HG02763 (cell line): ENCODE data around the gene SRSF6.
"Not testable (repeated sequence)": the region's sequence is repeated elsewhere in the genome, so short reads cannot be mapped to it uniquely, and the experiment has no call there.

Experiments used
- ATAC-seq: cut with Tn5 transposase; IDR thresholded peaks from one replicate; pipeline ENCODE4 v1.9.1; 2021; ENCODE audit warnings: mild to moderate bottlenecking, moderate library complexity; ENCODE audit not compliant: unreplicated experiment

Gene SRSF6

GRCh38 chr20:43472671-43473380, 15.1 kb downstream of the SRSF6 start:
- no peak for ATAC-seq

- ATAC-seq: no peak
Observed at GRCh38 chr20:43473381-43473704, 15.6 kb downstream of the SRSF6 start.

- ATAC-seq: no peak
Observed at GRCh38 chr20:43477193-43477592, 19.5 kb downstream of the SRSF6 start.

GRCh38 chr20:43477619-43478018, 19.9 kb downstream of the SRSF6 start:
- ATAC-seq: no peak

- ATAC-seq: no peak
Observed at GRCh38 chr20:43490038-43490437, 32.3 kb downstream of the SRSF6 start.

GRCh38 chr20:43492101-43492500, 34.4 kb downstream of the SRSF6 start:
- ATAC-seq: no peak

- ATAC-seq: no peak
Observed at GRCh38 chr20:43495388-43495787, 37.7 kb downstream of the SRSF6 start.

- ATAC-seq: not testable (repeated sequence)
Observed at GRCh38 chr20:43502021-43502420, 44.3 kb downstream of the SRSF6 start.

GRCh38 chr20:43506238-43506637, 48.5 kb downstream of the SRSF6 start:
- no peak for ATAC-seq

- ATAC-seq: no peak
Observed at GRCh38 chr20:43507150-43508080, 49.7 kb downstream of the SRSF6 start, which contains the start of gene L3MBTL1. L3MBTL1 (plus strand) TSS chr20:43507697; CDS start chr20:43513504, 5,807 bp downstream.

- ATAC-seq: no peak
Observed at GRCh38 chr20:43508106-43508505, 50.4 kb downstream of the SRSF6 start.

- no peak for ATAC-seq
Observed at GRCh38 chr20:43508604-43509040, 50.9 kb downstream of the SRSF6 start.

- no peak for ATAC-seq
Observed at GRCh38 chr20:43511879-43512278, 54.2 kb downstream of the SRSF6 start.

GRCh38 chr20:43513372-43513930, 55.8 kb downstream of the SRSF6 start:
- ATAC-seq: peak; percentile 1
